T-cell (primary cell): ENCODE results near the gene MLPH. TPM values are rescaled to one million over a fixed set of nuclear protein-coding genes. Genes with fewer than 3 reads are reported as not detected.

ENCODE experiments used
- ATAC-seq, 4 experiments: fragments of 200-7000 bp in 3 of 4; fragments of 150-1000 bp in 1 of 4; cut with Tn5 transposase; replicated peaks in 1 of 4; 1 replicate in 3 of 4; 2 replicates in 1 of 4; pipeline ENCODE4 v1.10.0; 2021; ENCODE audit warnings: moderate library complexity in 3 of 4, mild to moderate bottlenecking in 2 of 4, moderate number of reproducible peaks in 1 of 4
- CTCF ChIA-PET, 2 donors: fragments of 300-600 bp; sonication (Branson Sonifier 250); formaldehyde crosslinking; loops; one replicate each; lab custom pipeline; 2022; ENCODE audit warnings: antibody characterized with exemption in 2 of 2; lab: Charles Lee
- POLR2A ChIA-PET, 2 donors: fragments of 300-600 bp; sonication (Branson Sonifier 250); formaldehyde crosslinking; loops; one replicate each; lab custom pipeline; 2022; ENCODE audit warnings: antibody characterized with exemption in 2 of 2; lab: Charles Lee
- DNase-seq, 35 experiments: peaks; one replicate each; pipeline versions ENCODE4 v3.0.0 to v3.0.0-alpha.2; 2013 to 2023
- H3K27ac ChIP-seq: one replicate; pipeline ENCODE4 v1.5.1; 2013; ENCODE audit warnings: low read length
- H3K27me3 ChIP-seq, 2 experiments: replicated peaks in 1 of 2; 1 replicate in 1 of 2; 2 replicates in 1 of 2; pipeline versions ENCODE4 v1.6.1 to v1.7.0; 2013; ENCODE audit warnings: low read length in 1 of 2, mixed read lengths in 1 of 2; ENCODE audit not compliant: control insufficient read depth in 2 of 2, insufficient read depth in 2 of 2; ENCODE audit errors: extremely low read depth in 1 of 2
- H3K36me3 ChIP-seq, 2 donors: 1 replicate in 1 of 2; 2 replicates in 1 of 2; pipeline versions ENCODE4 v1.6.1 to v1.7.0; 2013; ENCODE audit warnings: low read length in 1 of 2; ENCODE audit not compliant: control insufficient read depth in 2 of 2, insufficient read depth in 1 of 2; ENCODE audit errors: extremely low read depth in 1 of 2
- H3K4me1 ChIP-seq, 2 experiments: 1 replicate in 1 of 2; 2 replicates in 1 of 2; pipeline versions ENCODE4 v1.6.1 to v1.7.0; 2013; ENCODE audit warnings: low read length in 2 of 2, mixed read lengths in 1 of 2; ENCODE audit not compliant: insufficient read depth in 2 of 2, control insufficient read depth in 1 of 2; ENCODE audit errors: extremely low read depth in 1 of 2
- H3K4me3 ChIP-seq, 2 donors: 1 replicate in 1 of 2; 2 replicates in 1 of 2; pipeline versions ENCODE4 v1.5.1 to v1.7.0; 2013; ENCODE audit warnings: mild to moderate bottlenecking in 2 of 2, low read length in 1 of 2, moderate library complexity in 1 of 2; ENCODE audit not compliant: control insufficient read depth in 1 of 2; ENCODE audit errors: extremely low read depth in 1 of 2
- H3K9me3 ChIP-seq: 2 replicates; pipeline ENCODE4 v1.7.0; 2013
- H3K27ac Mint-ChIP-seq, 2 donors: one replicate each; pipeline ENCODE4 v1.8.0; 2020 to 2021; ENCODE audit warnings: mild to moderate bottlenecking in 2 of 2, mixed read lengths in 2 of 2
- H3K27me3 Mint-ChIP-seq, 2 donors: one replicate each; pipeline ENCODE4 v1.8.0; 2021 to 2022; ENCODE audit warnings: mixed read lengths in 2 of 2
- H3K36me3 Mint-ChIP-seq: one replicate; pipeline ENCODE4 v1.8.0; 2021; ENCODE audit warnings: mixed read lengths
- H3K4me1 Mint-ChIP-seq, 3 donors: one replicate each; pipeline ENCODE4 v1.8.0; 2020 to 2022; ENCODE audit warnings: mixed read lengths in 3 of 3, mild to moderate bottlenecking in 1 of 3
- H3K4me3 Mint-ChIP-seq, 3 donors: one replicate each; pipeline ENCODE4 v1.8.0; 2020 to 2022; ENCODE audit warnings: mild to moderate bottlenecking in 3 of 3, mixed read lengths in 3 of 3, moderate library complexity in 3 of 3
- H3K9me3 Mint-ChIP-seq, 3 donors: one replicate each; pipeline ENCODE4 v1.8.0; 2020 to 2022; ENCODE audit warnings: mixed read lengths in 3 of 3
- WGBS: methylation state at CpG from one replicate; pipeline ENCODE4 v1.1.5; 2013; ENCODE audit warnings: missing lambda C conversion rate; ENCODE audit not compliant: insufficient coverage; 5-methylcytosine and 5-hydroxymethylcytosine counted together
- total RNA-seq, 35 experiments: library from RNA in 6 of 35; stranded (reverse) in 6 of 35; fragments of 120-200 nt in 1 of 35; gene quantifications; one replicate each; pipeline versions ENCODE4 v1.2.1 to v1.2.4 and lab custom pipeline; 2013 to 2026

MLPH gene
- total RNA-seq, 5 donors from 2014 or later (not counting 1 experiment from before 2014, with no cell fraction given): 0.55 to 1.4 (median 0.72) TPM; not detected in 2

GRCh38 chr2:237573721-237574415 lies 86.8 kb downstream of the MLPH start:
- POLR2A ChIA-PET: no interaction called here
- no peaks in the 10 kb centered on the region for H3K9me3 ChIP-seq
- no peaks in the 10 kb centered on the region for H3K36me3 Mint-ChIP-seq
- peaks cover 0 to 6% (median 0%) of the 10 kb centered on the region in 3 donors for H3K4me1 Mint-ChIP-seq
- DNase-seq (no peak), ATAC-seq (no peak)
- CTCF ChIA-PET: interaction anchor here (0.7 to 3.5 kb wide), 4 partner anchors 12 to 97 kb away, joined by 3 to 46 read pairs (median 17); no protein-coding TSS in a partner anchor
- no peak overlapping the region for H3K4me3 ChIP-seq
- peaks cover 0 to 12% of the 10 kb centered on the region in 2 donors for H3K27me3 Mint-ChIP-seq
- H3K27ac ChIP-seq: no peak overlapping the region
- no peaks in the 10 kb centered on the region for H3K9me3 Mint-ChIP-seq
- WGBS: 78% methylated on average over 8 of the region's 8 CpGs
- no peak overlapping the region for H3K27ac Mint-ChIP-seq
- peaks cover 0 to 27% of the 10 kb centered on the region in 2 experiments for H3K27me3 ChIP-seq
- H3K4me3 Mint-ChIP-seq: no peak overlapping the region
- no peaks in the 10 kb centered on the region for H3K36me3 ChIP-seq
- H3K4me1 ChIP-seq: peaks cover 0 to 7% of the 10 kb centered on the region in 2 experiments

GRCh38 chr2:237574467-237574866 lies 87.4 kb downstream of the MLPH start:
- H3K4me1 ChIP-seq: peaks cover 0 to 7% of the 10 kb centered on the region in 2 experiments
- Mint-ChIP-seq H3K4me1 (peaks cover 0 to 6% (median 0%) of the 10 kb centered on the region in 3 donors), H3K9me3 (no peaks in the 10 kb centered on the region), H3K27me3 (peaks cover 0 to 12% of the 10 kb centered on the region in 2 donors), H3K27ac (no peak overlapping the region), H3K36me3 (no peaks in the 10 kb centered on the region), H3K4me3 (no peak overlapping the region)
- H3K4me3 ChIP-seq: no peak overlapping the region
- ChIA-PET CTCF (interaction anchor here in 1 of 2 donors (1.2 kb wide), 1 partner anchor 12 kb away, joined by 3 read pairs; no protein-coding TSS in a partner anchor), POLR2A (no interaction called here)
- DNase-seq (no peak), ATAC-seq (no peak)
- H3K36me3 ChIP-seq: no peaks in the 10 kb centered on the region
- H3K9me3 ChIP-seq: no peaks in the 10 kb centered on the region
- no peak overlapping the region for H3K27ac ChIP-seq
- 74% methylated on average over 3 of the region's 9 CpGs for WGBS
- H3K27me3 ChIP-seq: peaks cover 0 to 27% of the 10 kb centered on the region in 2 experiments

GRCh38 chr2:237574894-237575868 lies 88.1 kb downstream of the MLPH start:
- ATAC-seq (no peak), DNase-seq (no peak)
- Histone ChIP-seq H3K9me3 (no peaks in the 10 kb centered on the region), H3K27ac (no peak overlapping the region), H3K27me3 (peaks cover 0 to 27% of the 10 kb centered on the region in 2 experiments), H3K4me1 (peaks cover 0 to 7% of the 10 kb centered on the region in 2 experiments), H3K36me3 (no peaks in the 10 kb centered on the region), H3K4me3 (no peak overlapping the region)
- Mint-ChIP-seq H3K4me3 (no peak overlapping the region), H3K4me1 (peaks cover 0 to 6% (median 0%) of the 10 kb centered on the region in 3 donors), H3K27me3 (peaks cover 0 to 12% of the 10 kb centered on the region in 2 donors), H3K27ac (no peak overlapping the region), H3K36me3 (no peaks in the 10 kb centered on the region), H3K9me3 (no peaks in the 10 kb centered on the region)
- ChIA-PET CTCF (interaction anchor here in 1 of 2 donors (1.2 kb wide), 1 partner anchor 11 kb away, joined by 3 read pairs; no protein-coding TSS in a partner anchor), POLR2A (no interaction called here)
- 77% methylated on average over 11 of the region's 25 CpGs for WGBS

GRCh38 chr2:237575869-237576862 lies 89.1 kb downstream of the MLPH start:
- Mint-ChIP-seq H3K36me3 (no peaks in the 10 kb centered on the region), H3K27me3 (peaks cover 0 to 12% of the 10 kb centered on the region in 2 donors), H3K27ac (no peak overlapping the region), H3K9me3 (no peaks in the 10 kb centered on the region), H3K4me1 (peaks cover 0 to 6% (median 0%) of the 10 kb centered on the region in 3 donors), H3K4me3 (no peak overlapping the region)
- Histone ChIP-seq H3K27me3 (peaks cover 0 to 26% of the 10 kb centered on the region in 2 experiments), H3K4me3 (no peak overlapping the region), H3K9me3 (no peaks in the 10 kb centered on the region), H3K36me3 (no peaks in the 10 kb centered on the region), H3K4me1 (peaks cover 0 to 8% of the 10 kb centered on the region in 2 experiments), H3K27ac (no peak overlapping the region)
- CTCF ChIA-PET: no interaction called here
- POLR2A ChIA-PET: no interaction called here
- DNase-seq (no peak), ATAC-seq (no peak)
- 86% methylated on average over 19 of the region's 27 CpGs for WGBS

- peaks cover 0 to 5% (median 3%) of the 10 kb centered on the region in 3 donors for H3K4me1 Mint-ChIP-seq
- POLR2A ChIA-PET: no interaction called here
Measured at GRCh38 chr2:237576974-237577373, 89.9 kb downstream of the MLPH start.

More at GRCh38 chr2:237576974-237577373, 89.9 kb downstream of the MLPH start:
- Histone ChIP-seq H3K27ac (no peak overlapping the region), H3K4me3 (no peak overlapping the region), H3K9me3 (no peaks in the 10 kb centered on the region), H3K4me1 (peaks cover 0 to 10% of the 10 kb centered on the region in 2 experiments), H3K36me3 (no peaks in the 10 kb centered on the region), H3K27me3 (peaks cover 0 to 19% of the 10 kb centered on the region in 2 experiments)
- 74% methylated on average over 7 of the region's 9 CpGs for WGBS
- DNase-seq: no peak
- Mint-ChIP-seq H3K36me3 (no peaks in the 10 kb centered on the region), H3K4me3 (no peak overlapping the region), H3K27ac (no peak overlapping the region), H3K27me3 (peaks cover 0 to 8% of the 10 kb centered on the region in 2 donors), H3K9me3 (no peaks in the 10 kb centered on the region)
- CTCF ChIA-PET: no interaction called here
- no peak for ATAC-seq
